ENCODE measurements around the gene PHLDA2. TPM values are rescaled to one million over a fixed set of nuclear protein-coding genes. Genes with fewer than 3 reads are reported as not detected.
"Not testable (repeated sequence)": the region's sequence is repeated elsewhere in the genome, so short reads cannot be mapped to it uniquely, and the experiment has no call there.

The PHLDA2 gene
- total RNA-seq, 1 donor from 2014 or later: 0.40 TPM

DNA sequence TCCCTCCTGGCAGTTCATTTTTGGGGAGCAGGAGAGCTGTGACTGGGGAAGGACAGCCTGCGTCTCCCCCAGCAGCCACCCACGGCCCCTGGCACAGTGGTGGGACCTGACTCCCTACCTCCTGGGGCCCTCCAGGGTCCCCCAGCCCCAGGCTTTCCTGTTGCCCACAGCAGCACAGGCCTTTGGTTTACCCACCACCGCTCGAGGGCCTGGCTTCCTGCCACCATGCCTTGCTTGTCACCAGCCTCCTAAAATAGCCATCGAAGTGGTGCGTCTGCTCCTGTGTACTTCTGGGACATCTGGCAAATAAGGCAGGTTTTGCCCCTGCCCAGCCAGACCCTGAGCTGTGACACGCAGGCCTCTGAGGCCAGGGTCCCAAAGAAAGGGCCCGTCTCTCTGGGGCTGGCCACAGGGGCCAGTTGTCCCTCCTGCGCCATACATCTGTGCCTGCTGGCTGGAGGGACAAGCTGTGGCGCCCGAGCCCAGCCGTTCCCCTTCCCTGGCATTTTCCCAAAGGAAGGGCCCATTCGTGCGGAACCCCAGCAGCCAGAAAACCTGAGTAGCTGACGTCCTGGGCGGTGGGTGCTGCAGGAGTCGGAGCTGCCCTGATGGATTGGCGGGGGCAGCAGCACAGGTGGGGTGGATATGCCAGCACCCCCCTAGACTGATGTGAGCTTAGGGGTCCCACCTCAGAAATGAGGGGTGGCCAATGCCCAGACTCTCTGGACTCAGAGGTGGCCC, 14.6 kb downstream of the PHLDA2 start:
- DNase-seq (ENCODE audit: low read depth in 2 of 2): no peak

DNA sequence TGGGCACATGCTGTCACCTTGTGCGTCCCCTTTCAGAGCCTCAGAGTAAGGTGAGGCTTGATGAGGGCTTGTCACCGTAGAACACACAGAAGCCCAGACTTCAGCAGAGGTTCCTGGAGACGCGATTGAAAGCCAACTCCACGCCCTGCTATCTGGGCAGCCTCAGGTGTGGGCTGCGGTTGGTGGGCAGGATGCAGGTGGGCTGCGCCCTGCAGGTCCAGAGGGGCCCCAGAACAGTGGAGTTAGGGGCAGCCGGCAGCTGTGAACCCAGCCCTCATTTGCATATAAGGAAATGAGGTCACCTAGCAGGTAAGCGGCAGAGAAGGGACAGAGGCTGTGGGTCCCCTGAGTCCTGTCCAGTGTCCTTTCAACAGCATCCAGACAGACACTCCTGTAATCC, 15.4 kb downstream of the PHLDA2 start:
- DNase-seq (ENCODE audit: low read depth in 2 of 2): no peak

DNA sequence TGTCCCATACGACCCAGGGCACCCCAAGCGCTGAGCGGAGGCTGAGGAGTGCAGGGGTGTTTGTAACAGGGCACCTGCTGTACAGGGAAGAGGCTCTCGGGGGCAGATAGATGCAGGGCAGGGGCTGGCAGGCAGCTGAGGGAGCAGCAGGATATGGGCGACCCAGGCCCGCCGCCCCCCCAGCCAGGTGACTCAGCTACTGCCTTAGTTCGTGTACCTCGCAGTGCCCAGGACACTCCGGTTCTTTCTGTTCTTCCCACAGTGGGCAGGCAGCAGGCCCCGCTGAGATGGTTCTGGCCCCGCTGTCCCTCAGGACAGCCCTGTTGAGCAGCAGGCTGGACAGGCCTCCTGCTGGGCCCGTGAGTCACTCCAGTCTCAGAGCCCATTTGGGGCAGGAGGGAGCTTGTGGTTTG, 16.2 kb downstream of the PHLDA2 start:
- no peak for DNase-seq (ENCODE audit: low read depth in 2 of 2)

DNA sequence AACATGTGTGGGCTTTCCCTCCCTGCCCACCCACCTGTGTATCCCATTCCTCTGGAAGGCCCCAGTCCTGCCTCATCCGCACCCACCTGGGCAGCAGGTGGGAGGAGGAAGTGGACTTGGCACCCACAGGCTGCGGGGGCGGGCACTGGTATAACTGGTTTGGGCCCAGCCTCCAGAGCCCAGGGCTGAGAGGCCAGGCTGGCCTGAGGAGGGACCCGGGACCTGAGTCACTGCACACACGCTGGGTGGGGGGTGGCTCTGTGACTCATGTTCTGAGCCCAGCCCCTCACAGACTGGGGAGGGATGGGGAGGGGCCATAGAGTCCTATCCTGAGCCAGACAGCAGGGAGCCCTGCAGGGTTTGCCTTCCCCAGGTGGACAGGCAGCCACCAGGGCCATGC, 16.7 kb downstream of the PHLDA2 start:
- peak in 1 of 2 donors; percentile 22 for DNase-seq (ENCODE audit: low read depth in 2 of 2)

DNA sequence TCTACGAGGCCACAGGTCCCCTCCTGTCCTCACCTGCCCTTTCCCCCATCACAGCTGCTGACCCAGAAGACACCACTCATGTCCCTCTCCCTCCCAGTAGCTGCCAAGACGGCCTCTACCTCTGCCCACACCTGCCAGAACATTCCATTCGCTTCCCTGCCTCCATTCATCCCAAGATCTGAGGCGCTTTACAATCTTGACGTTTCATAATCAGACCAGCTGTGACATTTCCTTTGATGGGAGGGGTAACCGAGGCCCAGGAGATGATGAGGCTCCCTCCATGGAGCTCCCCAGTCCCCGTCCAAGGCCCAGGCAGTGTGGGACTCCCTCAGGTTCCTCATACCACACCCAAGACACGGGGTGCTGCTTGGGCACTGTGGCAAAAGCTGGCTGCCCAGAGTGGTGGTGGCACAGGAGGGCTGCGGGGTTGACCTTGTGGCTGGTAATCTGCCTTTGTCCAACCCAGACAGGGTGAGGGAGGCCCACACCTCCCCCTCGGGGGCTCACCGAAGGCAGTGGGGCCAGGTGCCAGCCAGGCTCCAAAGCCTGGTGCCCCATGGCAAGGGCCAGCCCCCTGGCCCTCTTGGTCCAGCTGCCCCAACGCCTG, 17.3 kb downstream of the PHLDA2 start:
- no peak for DNase-seq (ENCODE audit: low read depth in 2 of 2)

DNA sequence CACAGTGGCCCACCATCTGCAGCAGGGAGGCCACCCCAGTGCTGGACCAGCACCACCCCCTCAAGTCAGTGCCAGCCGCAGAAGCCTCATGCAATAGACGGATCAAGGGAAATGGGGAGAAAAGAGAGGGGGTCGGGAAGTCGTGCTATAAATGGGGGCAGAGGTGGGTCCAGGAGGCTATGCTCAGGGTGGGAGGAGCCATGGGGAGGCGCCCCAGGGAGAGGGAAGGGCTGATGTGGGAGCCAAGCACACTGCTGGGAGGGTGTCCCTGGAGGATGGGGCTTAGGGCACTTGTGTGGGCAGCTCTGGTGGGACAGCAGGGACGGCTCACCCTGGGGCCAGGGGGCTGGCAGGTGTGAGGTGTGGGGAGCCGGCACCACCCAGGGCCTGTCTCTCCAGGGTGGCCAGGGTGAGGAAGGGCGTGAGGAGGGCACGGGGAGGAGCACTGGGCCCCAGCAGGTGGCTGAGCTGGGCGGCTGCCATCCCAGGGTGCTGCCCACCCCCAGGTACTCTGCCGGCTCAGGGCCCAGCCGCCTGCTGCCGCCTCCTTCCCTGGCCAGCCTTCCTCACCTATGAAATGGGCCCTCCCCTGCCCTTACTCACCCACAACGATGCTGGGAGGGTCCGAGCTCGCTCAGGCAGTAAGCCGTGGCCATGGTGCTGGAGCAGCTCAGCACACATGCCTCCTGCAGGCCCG, 18.0 kb downstream of the PHLDA2 start:
- DNase-seq (ENCODE audit: low read depth in 2 of 2): no peak

DNA sequence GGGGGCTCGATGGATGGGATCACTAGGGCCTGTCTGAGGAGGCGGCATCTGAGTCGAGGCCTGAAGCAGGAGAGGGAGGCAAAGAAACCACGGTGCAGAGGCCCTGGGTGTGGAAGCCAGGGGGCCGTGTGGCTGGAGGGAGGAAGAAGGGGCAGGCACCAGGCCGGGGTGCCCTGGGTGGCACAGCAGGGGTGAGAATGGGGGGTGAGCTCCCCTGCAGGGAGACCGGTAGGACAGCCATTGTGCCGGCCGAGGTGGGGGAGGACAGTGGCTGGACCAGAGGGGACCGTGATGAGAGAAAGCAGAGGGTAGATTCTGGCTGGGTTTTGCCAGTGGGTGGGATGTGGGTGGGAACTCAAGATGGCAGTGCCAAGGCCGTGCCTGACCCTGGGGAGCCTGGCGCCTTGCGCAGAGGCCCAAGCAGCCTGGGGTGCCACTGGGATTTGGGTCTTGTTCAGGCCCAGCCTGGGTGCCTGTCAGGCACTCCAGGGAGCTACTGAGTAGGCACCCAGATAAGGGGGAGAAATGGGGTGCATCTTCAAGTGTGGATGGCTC, 18.7 kb downstream of the PHLDA2 start:
- DNase-seq (ENCODE audit: low read depth in 2 of 2): no peak

DNA sequence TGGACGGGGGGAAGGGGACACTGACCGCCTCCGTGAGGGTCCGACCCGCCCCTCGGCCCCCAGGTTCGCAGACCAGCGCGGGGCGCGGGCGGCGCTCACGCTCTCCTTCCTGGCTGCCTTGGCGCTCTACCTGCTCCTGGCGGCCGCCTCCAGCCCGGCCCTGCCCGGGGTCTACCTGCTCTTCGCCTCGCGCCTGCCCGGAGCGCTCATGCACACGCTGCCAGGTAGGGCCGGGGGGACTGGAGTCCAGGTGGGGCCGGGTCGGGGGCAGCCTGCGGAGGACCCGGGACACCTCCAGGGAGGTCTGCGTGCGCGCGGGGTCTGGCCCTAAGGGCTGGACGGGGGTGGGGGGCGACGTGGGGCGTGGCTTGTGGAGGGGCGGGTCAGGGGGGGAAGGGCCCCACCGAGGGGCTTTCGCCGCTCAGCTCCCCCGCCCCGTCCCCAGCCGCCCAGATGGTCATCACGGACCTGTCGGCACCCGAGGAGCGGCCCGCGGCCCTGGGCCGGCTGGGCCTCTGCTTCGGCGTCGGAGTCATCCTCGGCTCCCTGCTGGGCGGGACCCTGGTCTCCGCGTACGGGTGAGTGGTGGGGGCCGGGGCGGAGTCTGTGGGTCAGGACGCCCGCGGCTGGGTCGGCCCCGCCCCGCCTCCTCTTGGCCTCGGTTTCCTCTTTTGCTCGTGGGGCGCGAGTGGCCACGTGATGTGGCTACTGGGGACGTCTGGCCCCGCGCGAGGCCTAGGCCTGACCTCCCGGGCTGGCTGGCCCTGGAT, 19.9 kb downstream of the PHLDA2 start:
- DNase-seq (ENCODE audit: low read depth in 2 of 2): no peak

DNA sequence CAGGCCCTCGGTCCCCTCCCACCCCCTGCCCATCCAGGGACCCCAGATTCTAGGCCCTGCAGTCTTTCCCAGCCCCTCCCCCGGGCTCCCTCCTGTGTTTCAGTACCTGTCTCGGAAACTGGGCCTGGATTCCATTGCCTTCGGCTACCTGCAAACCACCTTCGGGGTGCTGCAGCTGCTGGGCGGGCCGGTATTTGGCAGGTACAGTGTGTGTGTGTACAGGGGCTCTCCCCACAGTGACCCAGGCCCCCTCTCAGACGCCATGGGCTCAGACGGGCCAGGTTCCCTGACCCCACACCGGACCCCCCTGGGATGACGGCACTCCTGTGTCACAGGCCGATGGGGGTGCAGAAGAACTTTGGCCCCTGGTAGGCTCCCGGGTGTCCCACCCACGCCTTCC, 21.1 kb downstream of the PHLDA2 start:
- no peak for DNase-seq (ENCODE audit: low read depth in 2 of 2)

DNA sequence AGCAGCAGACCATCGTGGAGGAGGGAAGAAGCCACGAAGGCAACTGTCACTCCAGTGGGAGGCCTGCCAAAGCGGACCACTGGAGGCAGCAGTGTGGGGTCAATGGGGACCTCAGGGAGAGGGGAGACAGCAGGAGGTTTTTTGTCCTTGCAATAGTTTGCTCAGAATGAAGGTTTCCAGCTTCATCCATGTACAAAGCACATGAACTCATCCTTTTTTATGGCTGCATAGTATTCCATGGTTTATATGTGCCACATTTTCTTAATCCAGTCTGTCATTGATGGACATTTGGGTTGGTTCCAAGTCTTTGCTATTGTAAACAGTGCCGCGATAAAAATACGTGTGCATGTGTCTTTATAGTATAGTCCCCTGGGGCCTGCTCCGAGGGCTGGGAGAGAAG, 23.9 kb downstream of the PHLDA2 start:
- DNase-seq (ENCODE audit: low read depth in 2 of 2): not testable (repeated sequence)

DNA sequence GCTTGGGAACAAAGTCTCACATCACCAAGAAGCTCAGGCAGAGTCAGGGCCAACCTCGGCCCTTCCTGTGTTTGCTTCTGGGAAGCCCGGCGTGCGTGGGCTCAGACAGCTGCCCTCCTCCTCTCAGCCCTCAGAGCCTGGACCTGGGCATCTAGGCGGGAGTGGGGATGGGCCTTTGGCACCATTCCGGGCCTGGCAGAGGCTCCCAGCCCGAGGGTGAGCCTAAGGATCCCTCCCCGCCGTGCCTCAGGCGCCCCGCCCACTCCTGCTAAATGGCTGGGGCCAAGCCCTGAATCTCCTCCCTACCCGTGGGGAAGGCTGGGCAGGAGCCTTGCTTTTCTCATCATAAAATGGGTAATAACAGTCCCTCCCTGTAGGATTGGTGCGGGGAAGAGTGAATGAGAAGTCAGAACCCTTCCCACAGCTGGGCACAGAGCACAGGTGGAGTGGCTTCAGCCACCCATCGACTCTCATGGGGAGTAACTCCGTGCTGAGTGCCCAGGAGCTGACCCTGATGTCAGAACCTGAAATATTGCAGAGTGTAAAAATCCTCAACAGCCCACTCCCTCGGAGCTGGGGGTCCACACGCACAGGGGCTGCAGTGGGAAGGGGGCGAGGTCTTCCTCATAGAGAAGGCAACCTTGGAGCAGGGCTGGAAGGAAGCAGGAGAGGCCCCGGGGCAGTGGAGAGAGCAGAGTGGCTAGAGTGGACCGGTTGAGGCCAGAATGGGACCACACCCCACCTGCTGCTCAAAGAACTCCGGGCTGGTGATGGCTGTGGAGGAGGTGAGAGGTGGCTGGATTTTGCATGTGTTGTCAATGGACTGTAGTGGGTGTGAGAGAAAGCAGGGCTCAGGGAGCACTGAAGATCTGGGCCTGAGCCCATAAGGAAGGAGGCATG, 24.8 kb downstream of the PHLDA2 start:
- DNase-seq (ENCODE audit: low read depth in 2 of 2): no peak

DNA sequence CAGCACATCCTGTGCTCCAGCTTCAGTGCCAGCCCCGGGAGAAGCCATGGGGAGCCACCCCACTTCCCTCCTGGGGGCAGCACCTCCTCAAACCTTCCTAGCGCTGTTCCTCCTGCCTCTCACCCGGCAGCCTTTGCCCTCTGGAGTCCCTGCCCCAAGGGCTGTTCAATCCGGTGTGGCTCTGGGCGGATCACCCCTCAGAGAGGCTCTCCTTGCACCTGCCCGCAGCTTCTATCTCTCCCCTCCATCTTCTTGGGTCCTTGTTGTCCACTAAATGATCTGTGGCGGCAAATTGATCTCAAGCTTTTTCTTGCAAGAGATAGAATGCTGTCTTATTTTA, 25.6 kb downstream of the PHLDA2 start:
- DNase-seq (ENCODE audit: low read depth in 2 of 2): no peak

DNA sequence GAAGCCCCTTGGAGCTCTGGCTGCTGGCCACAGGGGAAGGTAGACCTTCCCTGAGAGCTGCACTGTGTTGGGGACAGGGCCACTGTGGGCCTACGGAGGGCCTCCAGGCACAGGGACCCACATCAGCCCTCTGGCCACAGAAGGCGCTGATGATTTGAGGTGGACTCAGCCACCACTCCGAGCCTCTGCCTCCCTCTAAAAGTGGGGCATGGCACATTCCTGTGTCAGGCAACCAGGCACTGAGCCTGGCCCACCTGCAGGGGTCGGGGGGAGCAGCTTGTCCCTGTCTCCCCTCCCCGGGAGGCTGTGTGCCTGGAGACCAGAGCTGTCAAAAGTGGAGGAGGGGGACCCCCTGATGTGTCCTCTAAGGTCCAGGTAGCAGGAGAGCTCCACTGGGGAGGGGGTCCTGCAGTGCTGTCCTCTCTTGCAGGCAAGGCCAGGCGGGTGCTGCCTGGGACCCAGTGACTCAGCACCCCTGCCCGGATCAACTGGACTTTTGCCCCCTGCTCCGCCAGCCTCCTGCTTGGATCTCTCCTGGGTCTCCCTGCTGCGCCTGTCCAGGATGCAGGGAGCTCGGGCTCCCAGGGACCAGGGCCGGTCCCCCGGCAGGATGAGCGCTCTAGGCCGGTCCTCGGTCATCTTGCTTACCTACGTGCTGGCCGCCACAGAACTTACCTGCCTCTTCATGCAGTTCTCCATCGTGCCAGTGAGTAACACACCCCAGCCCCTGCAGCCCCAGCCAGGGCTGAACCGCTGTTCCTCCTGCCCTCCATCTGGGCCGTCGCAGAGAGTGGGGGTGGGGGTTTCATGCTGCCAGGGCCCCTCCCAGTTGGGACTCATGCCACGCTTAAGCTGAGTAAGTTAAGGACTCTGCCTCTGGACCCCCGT, 26.2 kb downstream of the PHLDA2 start:
- no peak for DNase-seq (ENCODE audit: low read depth in 2 of 2)

DNA sequence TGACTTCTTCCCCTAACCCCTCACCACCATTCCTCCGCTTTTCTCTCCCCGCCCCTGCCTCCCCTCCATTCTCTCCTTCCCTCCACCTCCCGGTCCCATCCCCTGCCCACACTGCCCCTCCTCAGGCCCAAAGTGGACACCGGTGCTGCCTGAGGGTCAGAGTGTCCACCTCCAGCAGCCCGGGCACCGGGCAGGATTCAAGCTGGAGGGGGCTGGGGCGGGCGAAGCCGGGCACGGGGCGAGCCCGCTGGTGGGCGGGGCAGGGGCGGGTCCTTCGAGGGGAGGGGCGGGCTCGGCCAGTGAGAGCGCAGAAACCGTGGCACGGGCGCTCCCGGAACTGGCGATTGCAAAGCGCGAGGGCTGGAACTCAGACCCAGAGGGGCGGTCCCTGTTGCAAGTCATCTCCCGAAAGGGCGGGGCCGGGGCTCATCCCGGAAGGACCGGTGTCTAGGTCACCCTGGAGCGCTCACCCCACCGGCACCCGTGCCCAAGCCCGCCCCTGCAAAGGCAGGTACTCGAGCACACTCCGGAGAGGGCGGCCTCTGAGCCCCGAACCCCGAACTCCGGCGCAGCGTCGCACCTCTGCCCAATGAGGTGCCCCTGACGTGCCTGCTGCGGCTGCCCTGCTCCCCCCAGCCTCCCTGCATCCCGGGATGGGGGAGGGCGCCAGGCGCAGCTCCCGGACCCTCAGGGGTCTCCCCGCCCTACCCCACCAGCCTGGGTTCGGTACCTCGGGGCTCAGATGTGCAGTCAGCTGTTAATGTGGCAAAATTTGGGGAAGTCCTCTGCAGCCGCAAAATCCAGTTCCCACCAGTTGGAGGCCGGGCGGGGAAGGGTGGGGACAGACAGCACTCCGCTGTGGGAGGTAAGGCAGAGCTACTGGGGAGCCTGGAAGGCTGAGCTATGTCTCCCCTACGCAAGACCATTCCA, 27.1 kb downstream of the PHLDA2 start:
- peak; percentile 81 to 94 for DNase-seq (ENCODE audit: low read depth in 2 of 2)

DNA sequence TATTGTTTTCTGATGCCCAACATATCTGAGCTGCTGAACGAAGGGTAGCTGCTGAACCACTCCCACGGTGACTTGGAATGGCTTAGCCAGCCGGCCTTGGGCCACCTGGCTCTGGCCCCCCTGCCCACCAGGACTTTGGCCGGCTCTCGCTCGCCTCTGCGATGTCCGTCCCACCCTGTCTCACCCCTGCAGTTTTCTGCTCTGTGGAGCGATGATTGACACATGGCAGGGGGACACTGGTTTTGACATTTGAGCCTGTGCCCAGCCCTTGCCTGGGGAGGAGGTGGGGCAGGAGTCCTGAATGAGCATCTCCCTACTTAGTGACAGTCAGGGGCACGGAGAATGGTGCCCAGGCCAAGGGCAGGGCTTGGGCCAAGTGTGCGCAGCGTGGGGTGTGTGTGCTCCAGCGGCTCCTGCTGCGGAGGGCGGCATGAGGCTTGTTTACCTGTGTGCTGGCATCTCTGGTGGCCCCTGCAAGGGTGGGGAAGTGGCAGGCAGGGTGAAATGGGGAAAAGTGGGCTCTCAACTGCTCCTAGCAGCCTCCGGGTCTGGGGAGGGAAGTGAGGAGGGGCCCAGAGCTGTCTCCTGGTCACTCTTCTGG, 27.9 kb downstream of the PHLDA2 start:
- no peak for DNase-seq (ENCODE audit: low read depth in 2 of 2)

DNA sequence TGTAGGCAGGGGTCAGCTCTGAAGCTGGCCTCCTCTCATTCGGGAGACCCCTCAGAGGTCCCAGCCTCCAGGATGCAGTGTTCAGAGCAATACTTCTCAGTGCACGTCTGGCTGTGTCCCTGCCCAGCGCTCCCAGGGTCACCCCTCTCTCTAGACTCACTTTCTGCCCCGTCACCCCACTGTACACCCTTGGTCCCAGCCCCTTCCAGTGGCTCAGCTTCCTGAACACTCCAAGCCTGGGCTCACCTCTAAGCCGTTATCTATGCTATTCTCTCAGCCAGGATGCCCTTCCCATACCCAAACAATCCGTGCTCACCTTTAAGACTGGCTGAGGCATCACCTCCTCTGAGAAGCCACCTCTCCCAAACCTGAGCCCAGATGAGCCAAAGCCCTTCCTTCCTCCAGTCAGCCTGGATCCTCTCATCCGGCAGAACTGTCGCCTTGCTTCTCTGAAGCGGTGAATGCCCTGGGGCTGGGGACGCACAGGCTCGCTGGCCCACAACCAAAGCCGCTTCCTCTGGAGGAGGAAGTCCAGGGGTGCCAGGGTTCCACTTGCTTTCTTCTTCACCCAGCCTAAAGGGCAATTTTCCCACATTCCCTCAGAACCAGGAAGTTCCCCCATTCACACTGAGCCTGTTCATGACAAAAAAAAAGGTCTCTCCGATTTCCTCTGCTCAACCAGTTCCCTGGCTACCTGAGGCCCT, 30.0 kb downstream of the PHLDA2 start:
- DNase-seq (ENCODE audit: low read depth in 2 of 2): peak in 1 of 2 donors; percentile 34

DNA sequence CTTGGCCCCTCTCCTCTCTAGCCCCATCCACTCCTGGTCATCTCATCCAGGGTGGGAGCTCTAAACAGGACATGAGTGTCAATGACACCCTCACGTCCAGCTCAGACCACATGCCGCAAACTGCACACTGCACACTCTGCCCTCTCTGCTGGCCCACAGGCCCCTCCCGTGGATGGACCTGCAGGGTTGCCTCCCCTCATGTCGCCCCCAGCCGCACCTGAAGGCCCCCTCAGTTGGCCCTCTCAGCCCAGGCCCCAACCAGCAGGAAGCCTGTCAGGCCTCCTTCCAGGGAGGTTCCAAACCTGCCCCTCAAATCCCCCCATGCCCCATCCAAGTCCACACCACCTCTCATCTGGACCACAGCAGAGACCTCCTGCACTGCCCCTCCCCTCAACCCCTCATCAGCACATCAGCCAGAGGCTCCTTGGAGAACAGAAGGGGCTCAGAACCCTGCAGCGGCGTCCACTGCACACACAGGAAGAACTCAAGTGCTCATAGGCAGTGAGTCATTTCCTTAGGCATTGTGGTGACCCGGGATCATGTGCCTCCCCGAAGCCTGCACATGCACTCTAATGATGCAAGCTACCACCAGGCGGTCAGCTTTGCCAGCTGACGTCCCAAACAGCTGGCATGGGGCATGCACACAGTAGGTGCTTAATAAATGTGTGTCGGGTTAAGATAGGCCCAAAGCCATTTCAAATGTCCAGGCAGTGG, 30.7 kb downstream of the PHLDA2 start:
- DNase-seq (ENCODE audit: low read depth in 2 of 2): peak; percentile 91 to 92

Data from lung microvascular endothelial cell (primary cell).